Spleen (tissue), 7 donors: ENCODE data around the gene C1GALT1.

Source experiments
- POLR2A ChIP-seq, 3 donors: fragments of 450-650 bp; IDR thresholded peaks; one replicate each; pipeline ENCODE4 v1.5.1; 2017; ENCODE audit warnings: antibody characterized with exemption in 3 of 3, mild to moderate bottlenecking in 1 of 3
- POLR2AphosphoS5 ChIP-seq, 3 donors: sonication (generic); formaldehyde crosslinking; IDR thresholded peaks; one replicate each; pipeline ENCODE4 v1.5.1; 2017; ENCODE audit warnings: antibody characterized with exemption in 3 of 3
- TF ChIP-seq, protein P1 (sequence below), 11 experiments: fragments of 200-600 bp in 7 of 11; fragments of 450-650 bp in 4 of 11; sonication (generic) in 4 of 11; IDR thresholded peaks in 8 of 11; conservative IDR thresholded peaks in 3 of 11; 1 replicate in 7 of 11; 2 replicates in 4 of 11; pipeline versions ENCODE4 v1.4.0 to v1.8.0; 2016 to 2021; ENCODE audit warnings: antibody characterized with exemption in 11 of 11, inconsistent platforms in 4 of 11, mild to moderate bottlenecking in 1 of 11
- donor health status: DM: no; HTN: no; CAD: no; lungs with moderate emphysema.
- donor health status: DM: no; HTN: no; CAD: no.
- donor health status: DM: no; HTN: no; CAD: no.

DNA sequence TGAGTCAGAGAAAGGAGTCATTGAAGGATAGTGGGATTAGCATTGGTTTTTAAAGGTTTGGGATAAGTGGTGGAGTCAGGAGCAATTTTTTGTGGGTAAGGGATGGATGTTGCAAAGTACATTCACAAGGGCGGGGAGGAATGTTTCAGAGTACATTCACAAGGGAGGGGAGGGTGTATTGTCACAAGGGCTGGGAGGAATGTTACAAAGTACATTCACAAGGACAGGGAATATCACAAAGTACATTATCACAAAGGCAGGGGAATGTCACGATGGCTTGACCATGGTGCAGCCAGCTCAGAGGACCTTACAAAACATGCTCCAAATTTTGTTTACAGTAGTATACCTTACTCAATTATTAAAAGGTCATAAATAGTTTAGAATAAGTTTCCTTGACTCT, 30.3 kb downstream of the C1GALT1 start:
- TF ChIP-seq, protein P1, sequence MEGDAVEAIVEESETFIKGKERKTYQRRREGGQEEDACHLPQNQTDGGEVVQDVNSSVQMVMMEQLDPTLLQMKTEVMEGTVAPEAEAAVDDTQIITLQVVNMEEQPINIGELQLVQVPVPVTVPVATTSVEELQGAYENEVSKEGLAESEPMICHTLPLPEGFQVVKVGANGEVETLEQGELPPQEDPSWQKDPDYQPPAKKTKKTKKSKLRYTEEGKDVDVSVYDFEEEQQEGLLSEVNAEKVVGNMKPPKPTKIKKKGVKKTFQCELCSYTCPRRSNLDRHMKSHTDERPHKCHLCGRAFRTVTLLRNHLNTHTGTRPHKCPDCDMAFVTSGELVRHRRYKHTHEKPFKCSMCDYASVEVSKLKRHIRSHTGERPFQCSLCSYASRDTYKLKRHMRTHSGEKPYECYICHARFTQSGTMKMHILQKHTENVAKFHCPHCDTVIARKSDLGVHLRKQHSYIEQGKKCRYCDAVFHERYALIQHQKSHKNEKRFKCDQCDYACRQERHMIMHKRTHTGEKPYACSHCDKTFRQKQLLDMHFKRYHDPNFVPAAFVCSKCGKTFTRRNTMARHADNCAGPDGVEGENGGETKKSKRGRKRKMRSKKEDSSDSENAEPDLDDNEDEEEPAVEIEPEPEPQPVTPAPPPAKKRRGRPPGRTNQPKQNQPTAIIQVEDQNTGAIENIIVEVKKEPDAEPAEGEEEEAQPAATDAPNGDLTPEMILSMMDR (IDR thresholded peaks at IDR 0.05 in 8 of 11, conservative IDR thresholded peaks at IDR 0.05 in 3 of 11) = no peak
- TF ChIP-seq POLR2A (IDR thresholded peaks at IDR 0.05) (no peak), POLR2AphosphoS5 (IDR thresholded peaks at IDR 0.05) (no peak)
